ENCODE measurements around the gene ABL1.

The ABL1 gene

DNA sequence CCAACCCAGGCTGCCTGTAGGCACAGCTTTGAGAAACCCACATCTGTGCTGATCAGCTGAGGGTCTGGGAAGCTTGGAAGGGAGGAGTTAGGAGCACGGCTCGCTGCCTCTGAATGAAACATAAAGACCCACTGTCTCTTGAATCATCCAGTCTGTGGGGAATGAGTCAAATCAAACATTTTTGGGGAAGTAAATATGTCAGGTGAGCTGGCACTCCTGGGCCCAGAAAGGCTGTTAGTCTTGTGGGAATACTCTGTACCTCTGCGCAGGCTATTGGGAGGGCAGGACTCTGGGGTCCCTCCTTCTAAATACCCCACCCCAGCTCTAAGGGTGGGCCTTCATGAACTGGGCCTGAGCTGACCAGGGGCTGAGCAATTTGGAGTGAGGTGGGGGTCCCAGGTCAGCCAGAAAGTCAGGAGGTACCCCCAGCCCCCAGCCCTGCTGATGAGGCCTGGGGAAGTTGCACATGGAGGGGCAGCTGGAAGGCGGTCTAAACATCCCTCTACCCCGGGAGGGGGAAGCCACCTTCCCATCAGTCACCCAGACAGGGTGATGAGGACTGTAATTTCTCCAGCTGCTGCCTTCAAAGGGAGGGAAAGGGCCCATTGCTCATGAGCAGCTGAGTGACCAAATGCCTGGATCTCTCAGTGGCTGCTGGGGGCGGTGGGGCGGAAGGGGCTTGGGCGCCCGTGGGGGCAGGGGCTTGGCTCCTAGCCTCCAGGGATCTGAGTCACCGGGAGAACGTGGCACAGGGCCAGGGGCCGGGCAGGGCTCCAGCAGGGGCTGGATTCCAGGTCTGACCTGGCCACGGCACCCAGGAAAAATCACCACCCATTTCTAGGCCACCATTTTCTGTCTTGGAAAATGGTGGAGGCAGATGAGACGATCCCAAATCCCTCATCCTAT, 93.2 kb downstream of the ABL1 start:
- in situ Hi-C loops (cut with MboI; ENCODE audit: low sequenced_read_pairs): no loop called here

DNA sequence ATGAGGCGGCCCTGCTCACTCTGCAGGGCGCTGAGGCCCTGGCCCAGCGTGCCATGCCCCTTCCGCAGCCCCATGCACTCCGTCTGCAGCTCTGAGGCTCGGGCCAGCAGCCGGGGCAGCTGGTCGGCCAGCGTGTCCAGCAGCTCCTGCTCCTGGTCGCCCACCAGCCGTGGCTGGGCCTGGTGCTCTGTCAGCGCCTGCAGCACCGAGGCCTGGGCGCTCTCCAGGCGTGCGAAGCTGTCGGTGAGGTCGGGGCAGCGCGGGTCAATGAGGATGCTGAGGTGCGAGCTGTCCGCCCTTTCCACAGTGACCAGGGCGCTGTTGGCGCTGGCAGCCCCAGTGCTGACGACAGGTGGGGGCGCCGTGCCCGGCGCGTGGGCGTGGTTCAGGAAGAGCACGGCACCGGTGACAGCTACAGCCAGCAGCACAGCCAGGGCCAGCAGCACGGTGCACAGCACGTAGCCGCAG, 94.6 kb downstream of the ABL1 start:
- in situ Hi-C loops (cut with MboI; ENCODE audit: low sequenced_read_pairs): no loop called here

DNA sequence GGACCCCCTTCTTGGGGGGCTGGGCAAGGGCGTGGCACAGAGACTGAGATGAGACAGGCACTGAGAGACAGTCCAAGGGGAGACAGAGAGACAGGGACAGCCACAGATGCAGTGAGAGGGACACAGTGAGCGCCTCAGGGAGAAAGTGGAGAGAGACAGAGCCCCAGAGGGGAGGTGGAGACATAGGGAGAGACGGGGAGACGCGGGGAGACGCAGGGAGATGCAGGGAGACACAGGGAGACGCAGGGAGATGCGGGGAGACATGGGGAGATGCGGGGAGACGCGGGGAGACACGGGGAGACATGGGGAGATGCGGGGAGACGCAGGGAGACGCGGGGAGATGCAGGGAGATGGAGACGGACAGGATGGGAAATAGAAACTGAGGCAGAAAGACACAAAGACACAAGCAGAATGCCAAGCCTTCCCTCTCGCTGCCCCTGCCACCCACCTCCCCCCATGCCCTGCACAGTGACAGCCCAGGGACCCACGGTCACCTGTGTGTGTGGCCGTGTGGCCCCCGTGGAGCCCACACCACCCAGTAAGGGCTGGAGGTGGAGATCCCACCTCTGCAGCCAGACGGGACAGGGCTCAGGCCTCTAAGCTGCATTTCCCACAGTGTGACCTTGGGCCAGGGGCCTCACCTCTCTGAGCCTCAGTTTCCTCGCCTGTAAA, 95.2 kb downstream of the ABL1 start:
- in situ Hi-C loops (cut with MboI; ENCODE audit: low sequenced_read_pairs): no loop called here

GRCh38 chr9:130930804-130931349, 95.8 kb downstream of the ABL1 start:
- in situ Hi-C loops (cut with MboI; ENCODE audit: low sequenced_read_pairs): no loop called here

GRCh38 chr9:130931508-130932254, 96.6 kb downstream of the ABL1 start:
- in situ Hi-C loops (cut with MboI; ENCODE audit: low sequenced_read_pairs): no loop called here

DNA sequence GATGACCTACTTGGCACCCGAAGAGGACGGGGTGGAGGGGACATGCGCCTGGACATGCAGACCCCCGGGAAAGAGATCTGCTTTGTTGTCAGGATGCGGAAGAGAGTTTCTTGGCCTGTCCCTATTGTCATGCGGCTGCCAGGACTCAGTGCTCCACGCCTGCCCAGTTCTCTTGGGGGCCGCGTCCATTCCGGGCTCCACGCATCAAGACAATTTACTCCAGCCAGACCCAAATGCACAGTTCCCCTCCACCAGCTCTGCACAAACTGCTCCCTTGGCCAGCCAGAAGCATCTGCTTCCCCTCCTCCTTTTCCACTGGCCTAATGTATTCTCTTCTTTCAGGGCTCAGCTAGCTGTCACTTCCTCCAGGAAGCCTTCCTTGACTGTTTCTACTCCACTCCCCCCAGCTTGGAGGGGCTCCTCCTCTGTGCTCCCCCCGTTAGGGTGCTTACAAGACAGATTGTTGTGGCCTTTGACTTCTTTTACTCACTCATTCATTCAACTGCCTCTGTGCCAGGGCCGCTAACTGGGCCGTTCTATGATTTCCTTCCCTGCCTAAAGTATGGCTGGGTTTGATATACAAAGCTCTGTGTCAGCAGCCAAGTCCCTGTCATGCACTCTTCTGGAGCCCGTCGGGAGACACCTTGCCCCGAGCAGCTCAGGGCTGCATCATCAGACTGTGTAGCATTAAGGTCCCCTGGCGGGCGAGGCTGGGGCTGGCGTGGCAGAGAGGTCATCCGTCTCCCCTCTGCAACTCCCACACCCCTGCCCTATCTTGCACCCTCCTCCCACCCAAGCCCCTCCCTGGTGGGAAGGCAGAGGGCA, 97.4 kb downstream of the ABL1 start:
- in situ Hi-C loops (cut with MboI; ENCODE audit: low sequenced_read_pairs): no loop called here

- in situ Hi-C loops (cut with MboI; ENCODE audit: low sequenced_read_pairs): no loop called here
Observed at GRCh38 chr9:130933114-130934046, 98.3 kb downstream of the ABL1 start.

DNA sequence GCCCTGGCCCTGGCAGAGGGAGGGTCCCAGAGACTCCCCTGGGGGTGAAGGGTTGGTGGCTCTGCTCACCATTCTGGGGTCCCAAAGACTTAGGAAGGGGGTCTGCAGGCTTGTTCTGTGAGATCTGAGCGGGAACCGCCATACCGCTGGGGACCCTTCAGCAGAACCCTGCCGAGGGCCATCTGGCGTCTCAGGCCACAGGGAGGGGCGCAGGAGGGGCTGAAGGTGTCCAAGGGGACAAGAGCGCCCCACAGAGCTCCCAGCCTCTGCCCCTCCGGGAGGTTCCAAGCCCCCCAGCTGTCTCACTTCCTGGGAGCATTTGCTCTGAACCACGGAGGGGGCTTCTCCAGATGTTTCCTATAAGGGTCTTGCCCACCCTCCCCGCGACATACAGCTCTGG, 99.2 kb downstream of the ABL1 start:
- in situ Hi-C loops (cut with MboI; ENCODE audit: low sequenced_read_pairs): no loop called here

DNA sequence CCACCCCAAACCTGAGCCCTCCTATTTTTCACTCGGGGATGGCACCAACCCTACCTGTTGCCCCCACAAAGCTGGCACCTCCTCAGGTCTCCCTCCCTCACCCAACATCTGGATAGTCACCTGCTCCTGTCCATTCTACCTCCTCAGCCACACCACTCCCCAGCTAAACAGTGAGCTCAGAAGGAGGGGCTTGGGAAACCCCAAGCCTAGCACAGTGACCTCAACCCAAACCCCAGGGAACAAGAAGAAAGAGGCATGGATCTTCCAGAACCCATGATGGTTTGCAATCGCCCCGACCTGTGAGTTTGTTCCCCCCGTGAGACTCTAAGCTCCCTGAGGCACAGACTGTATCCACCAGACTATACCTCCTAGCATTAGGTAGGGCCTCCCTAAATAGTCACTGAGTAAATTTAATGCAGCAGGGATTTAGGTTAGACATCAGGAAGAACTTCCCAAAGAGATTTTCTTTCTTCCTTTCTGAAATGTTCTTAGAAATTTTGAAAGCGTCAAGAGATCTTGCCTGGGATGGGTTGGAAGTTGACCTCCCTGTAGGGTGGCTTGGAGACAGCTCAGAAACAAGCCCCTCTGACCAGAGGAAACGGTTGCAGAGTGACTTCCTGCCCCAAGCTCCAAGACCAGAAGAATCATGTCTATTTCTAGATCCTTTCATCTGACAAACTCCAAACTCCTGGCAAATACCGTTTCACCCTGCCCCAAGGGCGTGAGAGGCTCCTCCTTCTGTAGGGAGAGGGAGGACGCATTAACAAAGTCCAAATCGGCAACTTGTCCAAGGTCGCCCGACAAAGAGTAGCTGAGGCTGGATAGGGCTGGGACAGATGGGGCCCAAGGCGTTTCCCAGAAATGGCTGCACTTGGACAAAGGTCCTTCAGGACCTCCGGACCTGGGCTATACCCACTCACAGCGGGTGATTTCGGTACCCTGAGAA, 99.9 kb downstream of the ABL1 start:
- in situ Hi-C loops (cut with MboI; ENCODE audit: low sequenced_read_pairs): no loop called here

DNA sequence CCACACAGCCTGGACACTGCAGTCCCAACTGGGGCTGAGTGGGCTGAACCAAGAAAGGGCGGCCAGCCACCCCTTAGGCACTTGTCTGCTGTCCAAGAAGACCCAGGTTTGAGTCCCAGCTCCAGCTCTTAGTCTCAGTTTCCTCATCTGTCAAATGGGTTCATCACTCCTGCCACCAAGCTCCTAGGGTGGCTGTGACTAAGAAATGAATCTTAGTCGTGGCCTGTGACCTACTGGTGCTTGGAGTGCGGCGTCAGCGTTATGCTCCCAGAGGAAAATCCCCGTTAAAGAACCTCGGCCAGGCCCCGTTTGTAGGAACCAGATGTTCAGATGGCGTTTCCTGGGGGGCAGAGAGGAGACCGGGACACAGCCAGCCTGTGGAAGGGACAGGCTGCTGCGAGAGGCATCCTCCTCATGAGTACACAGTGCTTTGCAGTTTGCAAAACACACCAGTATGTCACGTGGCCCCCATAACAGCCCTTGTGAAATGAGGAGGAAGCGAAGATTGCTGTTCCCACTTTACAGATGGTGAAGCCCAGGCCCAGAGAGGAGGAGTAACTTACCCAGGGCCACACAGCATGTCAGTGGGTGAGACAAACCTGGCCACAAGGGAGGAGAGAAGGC, 100.7 kb downstream of the ABL1 start:
- in situ Hi-C loops (cut with MboI; ENCODE audit: low sequenced_read_pairs): no loop called here

DNA sequence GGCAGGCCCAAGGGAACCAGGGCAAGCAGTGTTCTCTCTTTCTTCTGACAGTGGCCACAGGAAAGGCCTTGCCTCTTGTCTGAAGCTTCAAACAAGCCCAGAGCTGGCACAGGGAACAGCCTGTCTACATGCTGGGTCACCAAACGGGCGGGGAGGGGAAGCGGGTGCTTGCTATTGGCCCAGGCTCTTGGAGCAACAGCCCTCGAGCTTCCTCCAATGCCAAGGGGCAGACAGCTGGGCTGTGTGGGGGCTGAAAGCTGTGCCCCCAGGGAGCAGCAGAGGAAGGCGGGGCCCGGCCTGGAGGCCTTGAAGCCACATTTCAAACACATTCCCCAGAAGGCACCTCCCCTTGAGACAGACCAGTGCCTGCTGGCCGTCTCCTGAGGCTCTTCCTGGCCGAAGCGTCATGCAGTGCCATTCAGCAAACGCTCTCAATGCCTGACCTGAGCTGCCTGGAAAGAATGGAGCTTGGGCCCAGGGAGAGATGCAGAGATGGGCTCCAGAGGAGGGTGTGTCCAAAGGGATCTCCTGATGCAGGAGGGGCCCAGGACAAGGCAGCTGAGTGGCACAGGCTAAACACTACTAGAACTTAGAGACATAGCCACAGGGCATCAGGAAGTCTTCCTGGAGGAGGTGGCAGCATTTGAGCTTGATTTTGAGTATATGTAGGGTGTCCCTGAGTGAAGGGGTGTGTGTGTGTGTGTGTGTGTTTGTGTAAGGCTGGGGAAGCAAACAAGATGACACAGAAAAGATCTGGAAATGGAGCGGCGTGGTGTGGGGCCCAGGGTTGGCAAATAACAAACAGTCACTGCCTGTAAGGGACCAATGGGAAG, 101.4 kb downstream of the ABL1 start:
- in situ Hi-C loops (cut with MboI; ENCODE audit: low sequenced_read_pairs): no loop called here
